GM12875 (cell line): Measurements from ENCODE around the gene ALDH2.

Source experiments
- H3K4me3 ChIP-seq: one replicate; pipeline ENCODE4 v1.5.1; 2011; ENCODE audit warnings: low read depth, low read length, control low read depth
- TF ChIP-seq, protein P1 (sequence below): IDR thresholded peaks from 2 replicates; pipeline ENCODE4 v1.5.1; 2011; ENCODE audit warnings: low read depth, mild to moderate bottlenecking, control low read depth, inconsistent platforms, low read length, moderate library complexity, borderline replicate concordance; ENCODE audit not compliant: insufficient read depth

The ALDH2 gene

DNA sequence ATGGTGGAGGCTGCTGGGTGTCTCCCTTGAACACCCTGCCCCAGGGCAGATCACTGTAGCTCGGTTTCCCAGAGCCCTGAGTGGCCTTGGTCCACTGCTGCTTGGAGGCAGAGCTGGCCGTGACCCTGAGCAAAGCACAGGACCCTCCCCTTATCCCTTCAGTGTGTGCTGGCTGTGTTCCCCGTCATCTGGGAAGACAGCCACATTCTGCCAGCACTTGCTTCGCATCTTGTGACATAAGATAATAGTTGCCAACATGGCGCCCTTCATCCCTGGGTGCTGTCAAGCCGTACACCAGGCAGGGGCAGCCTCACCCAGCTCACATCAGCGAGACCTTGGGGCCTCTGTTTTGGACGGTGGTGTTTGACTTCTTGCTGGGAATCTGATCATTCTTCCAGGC is 12.1 kb upstream of the ALDH2 start:
- TF ChIP-seq, protein P1, sequence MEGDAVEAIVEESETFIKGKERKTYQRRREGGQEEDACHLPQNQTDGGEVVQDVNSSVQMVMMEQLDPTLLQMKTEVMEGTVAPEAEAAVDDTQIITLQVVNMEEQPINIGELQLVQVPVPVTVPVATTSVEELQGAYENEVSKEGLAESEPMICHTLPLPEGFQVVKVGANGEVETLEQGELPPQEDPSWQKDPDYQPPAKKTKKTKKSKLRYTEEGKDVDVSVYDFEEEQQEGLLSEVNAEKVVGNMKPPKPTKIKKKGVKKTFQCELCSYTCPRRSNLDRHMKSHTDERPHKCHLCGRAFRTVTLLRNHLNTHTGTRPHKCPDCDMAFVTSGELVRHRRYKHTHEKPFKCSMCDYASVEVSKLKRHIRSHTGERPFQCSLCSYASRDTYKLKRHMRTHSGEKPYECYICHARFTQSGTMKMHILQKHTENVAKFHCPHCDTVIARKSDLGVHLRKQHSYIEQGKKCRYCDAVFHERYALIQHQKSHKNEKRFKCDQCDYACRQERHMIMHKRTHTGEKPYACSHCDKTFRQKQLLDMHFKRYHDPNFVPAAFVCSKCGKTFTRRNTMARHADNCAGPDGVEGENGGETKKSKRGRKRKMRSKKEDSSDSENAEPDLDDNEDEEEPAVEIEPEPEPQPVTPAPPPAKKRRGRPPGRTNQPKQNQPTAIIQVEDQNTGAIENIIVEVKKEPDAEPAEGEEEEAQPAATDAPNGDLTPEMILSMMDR, result no peak
- no peak overlapping the region for H3K4me3 ChIP-seq

DNA sequence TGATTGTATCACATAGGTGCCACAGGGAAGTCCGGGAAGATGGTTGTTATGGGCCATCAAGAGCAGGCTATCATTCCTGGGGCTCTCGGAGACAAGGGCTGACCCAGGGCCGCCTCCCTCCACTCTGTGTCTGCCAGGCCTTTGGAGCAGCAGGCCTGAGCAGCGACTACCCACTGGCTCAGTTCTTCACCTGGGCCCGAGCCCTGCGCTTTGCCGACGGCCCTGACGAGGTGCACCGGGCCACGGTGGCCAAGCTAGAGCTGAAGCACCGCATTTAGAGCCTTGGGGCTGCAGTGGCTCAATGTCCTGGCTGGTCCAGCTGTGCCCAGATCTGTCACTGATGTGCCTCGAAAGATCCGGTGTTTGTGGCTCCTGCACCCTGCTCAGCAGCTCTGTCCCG is 10.5 kb upstream of the ALDH2 start:
- H3K4me3 ChIP-seq, result no peak overlapping the region
- TF ChIP-seq, protein P1, result no peak

DNA sequence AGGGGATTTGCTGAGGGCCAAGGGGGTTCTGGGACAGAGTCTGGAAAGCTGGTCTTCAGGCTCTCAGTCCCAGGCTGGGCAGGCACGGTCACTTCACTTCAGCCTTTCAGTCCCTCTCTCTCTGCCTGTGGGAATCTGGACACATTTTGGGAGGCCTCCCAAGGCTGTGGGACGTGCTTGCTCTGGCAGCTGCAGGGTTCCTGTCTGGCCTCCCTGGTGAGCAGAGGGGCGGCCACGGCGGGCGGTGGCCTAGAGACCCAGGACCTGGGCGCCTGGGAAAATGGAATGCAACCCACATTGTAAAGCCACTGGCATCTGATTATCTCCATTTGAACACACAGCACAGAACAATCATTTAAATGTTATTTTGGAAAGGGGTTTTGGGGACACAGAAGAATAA is 10.1 kb upstream of the ALDH2 start:
- TF ChIP-seq, protein P1, result no peak
- H3K4me3 ChIP-seq, result no peak overlapping the region

DNA sequence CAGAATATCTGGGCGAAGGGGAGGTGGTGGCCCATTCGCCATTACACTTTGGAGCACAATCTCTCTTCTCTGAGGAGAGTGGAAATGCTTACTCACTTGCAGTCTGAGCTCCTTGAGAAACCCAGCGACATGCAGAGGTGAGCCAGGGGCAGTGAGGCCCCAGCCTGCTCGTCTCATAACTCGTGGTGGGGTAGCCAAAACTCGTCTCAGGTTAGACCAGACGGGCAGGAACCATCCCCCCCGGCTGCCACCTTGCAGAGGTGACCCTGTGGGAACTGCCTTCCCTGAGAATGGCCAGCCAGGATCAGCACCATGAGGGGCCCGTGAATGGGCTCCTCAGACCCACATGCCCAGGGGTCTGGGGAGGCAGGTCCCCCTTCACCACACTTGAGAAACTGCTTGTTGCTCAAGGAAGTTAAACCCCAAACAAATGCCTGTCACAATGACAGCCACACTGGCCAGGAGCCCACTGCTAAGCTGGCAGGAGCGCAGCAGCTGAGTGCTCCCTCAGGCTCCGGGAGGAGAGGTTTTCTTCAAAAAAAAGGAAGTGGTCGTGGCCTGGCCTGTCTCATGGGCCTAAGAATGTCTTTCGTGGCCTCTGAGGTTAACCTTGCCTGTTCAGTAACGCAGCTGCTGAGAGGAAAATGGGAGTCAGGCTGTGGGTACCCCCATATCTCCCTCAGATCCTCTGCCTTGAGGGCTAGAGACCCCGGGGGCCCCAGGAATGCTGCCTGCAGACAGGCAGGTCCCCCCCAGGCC is 9.2 kb upstream of the ALDH2 start:
- TF ChIP-seq, protein P1, result no peak
- H3K4me3 ChIP-seq, result no peak overlapping the region

DNA sequence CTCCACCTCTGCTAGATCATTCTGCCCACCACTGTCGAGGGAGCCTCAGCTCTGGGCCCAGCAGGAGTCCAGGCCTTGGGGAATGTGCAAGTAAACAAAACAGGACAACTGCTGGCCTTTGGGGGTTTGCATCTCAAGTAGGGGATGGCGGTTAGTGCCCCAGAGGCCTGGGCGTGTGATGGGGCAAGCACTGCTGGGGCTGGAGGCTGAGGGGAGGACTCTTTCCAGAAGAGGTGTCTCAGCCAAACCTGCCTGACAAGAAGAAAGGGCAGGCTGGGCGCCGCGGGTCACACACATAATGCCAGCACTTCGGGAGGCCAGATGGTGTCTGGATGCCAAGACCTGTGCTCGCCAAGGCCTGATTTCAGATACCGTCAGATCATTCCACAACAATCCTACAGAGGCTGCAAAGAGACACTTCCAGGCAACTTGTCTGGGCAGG is 8.6 kb upstream of the ALDH2 start:
- no peak overlapping the region for H3K4me3 ChIP-seq
- TF ChIP-seq, protein P1, result no peak

DNA sequence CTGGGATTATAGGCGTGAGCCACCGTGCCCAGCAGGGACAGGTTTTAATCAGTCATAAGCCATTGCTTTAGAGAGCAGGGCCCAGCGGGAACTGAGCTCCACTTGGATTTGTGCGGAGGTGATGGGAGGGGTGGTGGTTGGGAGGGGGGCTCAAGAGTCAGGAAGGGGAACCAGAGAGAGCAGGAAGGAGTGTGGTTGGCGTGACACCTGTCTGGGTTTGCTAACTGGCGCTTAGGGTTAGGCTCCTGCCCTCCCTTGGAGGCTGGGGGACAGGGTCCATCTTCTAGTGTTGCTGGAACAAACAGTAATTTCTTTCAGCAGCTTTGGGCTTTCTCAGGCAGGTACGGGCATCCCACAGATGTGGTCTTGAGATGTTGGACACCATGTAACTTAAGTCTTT is 7.5 kb upstream of the ALDH2 start:
- no peak overlapping the region for H3K4me3 ChIP-seq
- TF ChIP-seq, protein P1, result no peak

DNA sequence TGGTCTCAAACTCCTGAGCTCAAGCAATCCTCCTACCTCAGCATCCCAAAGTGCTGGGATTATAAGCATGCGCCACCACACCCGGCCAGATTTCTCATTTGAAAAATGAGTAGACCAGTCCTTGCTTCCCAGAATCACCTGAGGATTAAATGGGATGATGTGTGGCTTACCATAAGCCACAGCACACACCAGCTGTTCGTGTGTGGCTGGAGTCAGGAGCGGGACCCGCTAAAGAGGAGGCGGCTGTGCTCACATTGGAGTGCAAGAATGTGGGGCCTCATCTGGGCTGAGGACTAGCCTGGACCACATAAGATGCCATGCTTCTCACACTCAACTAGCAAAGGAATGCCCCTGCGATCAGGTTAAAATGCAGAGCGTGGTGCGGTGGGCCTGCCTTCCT is 6.7 kb upstream of the ALDH2 start:
- TF ChIP-seq, protein P1, result no peak
- no peak overlapping the region for H3K4me3 ChIP-seq
